Gastroesophageal sphincter (tissue), 4 donors: ENCODE measurements around the gene PIK3R5. TPM values are rescaled to one million over a fixed set of nuclear protein-coding genes. Genes with fewer than 3 reads are reported as not detected.
"Not testable (repeated sequence)": the region's sequence is repeated elsewhere in the genome, so short reads cannot be mapped to it uniquely, and the experiment has no call there.

Experiments used
- ATAC-seq: fragments of 150-250 bp; one replicate; pipeline ENCODE4 v1.9.1; 2016; ENCODE audit warnings: mild to moderate bottlenecking, moderate library complexity
- H3K27ac ChIP-seq, 4 donors: fragments of 200-600 bp; sonication (generic) in 3 of 4; 1 replicate in 3 of 4; 2 replicates in 1 of 4; pipeline ENCODE4 v1.5.1; 2016 to 2019
- H3K27me3 ChIP-seq: fragments of 200-600 bp; sonication (generic); one replicate; pipeline ENCODE4 v1.5.1; 2019
- H3K36me3 ChIP-seq, 2 donors: fragments of 200-600 bp; sonication (generic); one replicate each; pipeline ENCODE4 v1.5.1; 2019; ENCODE audit warnings: control low read depth in 1 of 2
- H3K4me1 ChIP-seq, 3 donors: fragments of 200-600 bp; sonication (generic); 1 replicate in 2 of 3; 2 replicates in 1 of 3; pipeline ENCODE4 v1.5.1; 2016 to 2019; ENCODE audit warnings: control low read depth in 2 of 3
- H3K4me3 ChIP-seq, 2 donors: fragments of 200-600 bp; sonication (generic); one replicate each; pipeline ENCODE4 v1.5.1; 2019; ENCODE audit warnings: mild to moderate bottlenecking in 1 of 2, moderate library complexity in 1 of 2
- H3K9me3 ChIP-seq, 3 donors: fragments of 200-600 bp; sonication (generic); one replicate each; pipeline ENCODE4 v1.5.1; 2017 to 2019; ENCODE audit warnings: control low read depth in 2 of 3
- CTCF ChIP-seq, 4 experiments: fragments of 200-600 bp in 2 of 4; fragments of 450-650 bp in 2 of 4; sonication (generic) in 1 of 4; IDR thresholded peaks; one replicate each; pipeline ENCODE4 v1.5.1; 2017 to 2019; ENCODE audit warnings: antibody characterized with exemption in 4 of 4, mild to moderate bottlenecking in 2 of 4, moderate library complexity in 2 of 4
- EP300 ChIP-seq: sonication (generic); formaldehyde crosslinking; IDR thresholded peaks from one replicate; pipeline ENCODE4 v1.6.1; 2017; ENCODE audit warnings: antibody characterized with exemption, mild to moderate bottlenecking
- POLR2A ChIP-seq, 2 donors: fragments of 450-650 bp; IDR thresholded peaks; one replicate each; pipeline ENCODE4 v1.6.1; 2017; ENCODE audit warnings: antibody characterized with exemption in 2 of 2, mild to moderate bottlenecking in 2 of 2, moderate library complexity in 1 of 2
- POLR2AphosphoS5 ChIP-seq: sonication (generic); formaldehyde crosslinking; IDR thresholded peaks from one replicate; pipeline ENCODE4 v1.6.1; 2017; ENCODE audit warnings: antibody characterized with exemption
- WGBS, 2 donors: methylation state at CpG; one replicate each; pipeline ENCODE4 v1.1.5; 2018; ENCODE audit warnings: low coverage in 1 of 2; 5-methylcytosine and 5-hydroxymethylcytosine counted together
- total RNA-seq, 4 donors: library from RNA; depleted of rRNA; stranded (reverse); fragments of >200 nt; gene quantifications; one replicate each; pipeline ENCODE4 v1.1.0, GENCODE V29; 2016

PIK3R5 gene
- total RNA-seq, 4 donors from 2014 or later: 8.9 to 13.1 (median 11.9) TPM

GRCh38 chr17:8995711-8996110, 30.2 kb upstream of the PIK3R5 start:
- TF ChIP-seq EP300 (no peak), POLR2A (IDR thresholded peaks at IDR 0.05) (no peak), CTCF (IDR thresholded peaks at IDR 0.05) (no peak), POLR2AphosphoS5 (no peak)
- no peak for ATAC-seq
- Histone ChIP-seq H3K4me3 (no peak overlapping the region), H3K27me3 (no peaks in the 10 kb centered on the region), H3K36me3 (no peaks in the 10 kb centered on the region), H3K27ac (no peak overlapping the region), H3K4me1 (peaks cover 0 to 7% (median 0%) of the 10 kb centered on the region in 3 donors), H3K9me3 (no peaks in the 10 kb centered on the region)
- WGBS, 2 donors: 82 to 83% methylated on average over 1 to 7 of the region's 7 CpGs

DNA sequence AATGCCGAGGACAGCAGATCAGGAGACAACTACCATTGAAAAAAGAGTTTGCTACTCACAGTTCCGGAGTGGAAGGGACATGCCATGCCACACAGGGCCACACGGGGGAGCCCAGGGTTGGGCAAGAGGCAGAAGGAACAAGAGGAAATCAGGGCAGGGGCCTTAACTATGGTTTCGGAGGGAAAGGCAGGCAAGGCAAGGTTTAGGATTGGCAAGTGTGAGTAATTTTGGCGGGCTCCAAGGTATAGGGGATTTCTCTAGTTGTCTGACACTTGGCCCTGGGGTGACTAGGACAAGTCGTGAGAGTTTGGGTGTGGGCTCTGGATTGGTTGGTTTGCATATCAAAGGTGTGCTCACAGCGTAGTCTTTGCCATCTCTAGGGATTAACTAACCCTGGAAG, 28.8 kb upstream of the PIK3R5 start:
- TF ChIP-seq CTCF (IDR thresholded peaks at IDR 0.05) (peak; percentile 42 to 81 (median 52)), POLR2A (IDR thresholded peaks at IDR 0.05) (no peak)
- 74 to 90% methylated on average over 2 to 6 of the region's 7 CpGs for WGBS, 2 donors
- Histone ChIP-seq H3K4me1 (peaks cover 0 to 7% (median 0%) of the 10 kb centered on the region in 3 donors), H3K27me3 (no peaks in the 10 kb centered on the region), H3K9me3 (no peaks in the 10 kb centered on the region), H3K36me3 (no peaks in the 10 kb centered on the region), H3K27ac (no peak overlapping the region), H3K4me3 (no peak overlapping the region)
- ATAC-seq: no peak

DNA sequence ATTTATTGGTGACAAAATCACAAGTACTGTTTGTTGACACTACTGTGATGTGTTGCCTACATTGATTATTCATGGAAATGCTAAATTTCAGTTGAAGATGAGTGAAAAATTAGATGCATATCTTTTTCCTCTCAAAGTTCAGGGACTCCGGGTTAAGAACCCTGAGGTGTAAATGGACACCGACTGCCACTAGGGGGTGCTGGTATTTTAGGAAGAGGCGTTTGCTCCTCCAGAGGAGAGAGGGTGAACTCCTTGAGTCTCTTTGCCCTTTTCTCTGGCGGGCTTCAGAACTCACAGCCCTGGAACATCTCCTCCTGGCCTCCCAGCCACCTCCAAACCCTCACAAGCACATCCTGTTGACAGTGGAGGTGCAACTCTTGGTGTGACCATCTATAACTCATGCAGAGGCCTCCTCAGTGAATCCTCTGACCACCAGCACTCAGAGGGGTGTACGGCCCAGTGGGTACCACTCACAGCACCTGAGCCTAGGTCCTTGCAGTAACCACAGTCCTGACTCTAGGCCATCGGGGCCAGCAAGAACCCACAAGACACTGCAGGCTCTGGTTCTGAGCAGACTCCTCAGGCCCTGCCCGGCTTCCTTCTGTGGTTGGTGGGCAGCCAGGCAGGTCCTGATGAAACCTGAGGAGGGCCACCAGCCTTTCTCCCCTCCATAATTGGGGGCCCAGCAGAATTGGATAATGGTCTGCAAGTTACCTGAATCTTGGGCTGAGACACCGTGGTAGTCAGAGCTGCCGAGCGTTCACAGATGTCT, 26.2 kb upstream of the PIK3R5 start:
- Histone ChIP-seq H3K9me3 (no peaks in the 10 kb centered on the region), H3K36me3 (no peaks in the 10 kb centered on the region), H3K4me3 (no peak overlapping the region), H3K4me1 (peaks cover 0 to 7% (median 0%) of the 10 kb centered on the region in 3 donors), H3K27ac (no peak overlapping the region), H3K27me3 (no peaks in the 10 kb centered on the region)
- WGBS, 2 donors: 20 to 56% methylated on average over 4 to 8 of the region's 10 CpGs
- ATAC-seq: peak; percentile 80
- TF ChIP-seq EP300: no peak
- peak; percentile 76 to 92 (median 88) for TF ChIP-seq CTCF (IDR thresholded peaks at IDR 0.05)

DNA sequence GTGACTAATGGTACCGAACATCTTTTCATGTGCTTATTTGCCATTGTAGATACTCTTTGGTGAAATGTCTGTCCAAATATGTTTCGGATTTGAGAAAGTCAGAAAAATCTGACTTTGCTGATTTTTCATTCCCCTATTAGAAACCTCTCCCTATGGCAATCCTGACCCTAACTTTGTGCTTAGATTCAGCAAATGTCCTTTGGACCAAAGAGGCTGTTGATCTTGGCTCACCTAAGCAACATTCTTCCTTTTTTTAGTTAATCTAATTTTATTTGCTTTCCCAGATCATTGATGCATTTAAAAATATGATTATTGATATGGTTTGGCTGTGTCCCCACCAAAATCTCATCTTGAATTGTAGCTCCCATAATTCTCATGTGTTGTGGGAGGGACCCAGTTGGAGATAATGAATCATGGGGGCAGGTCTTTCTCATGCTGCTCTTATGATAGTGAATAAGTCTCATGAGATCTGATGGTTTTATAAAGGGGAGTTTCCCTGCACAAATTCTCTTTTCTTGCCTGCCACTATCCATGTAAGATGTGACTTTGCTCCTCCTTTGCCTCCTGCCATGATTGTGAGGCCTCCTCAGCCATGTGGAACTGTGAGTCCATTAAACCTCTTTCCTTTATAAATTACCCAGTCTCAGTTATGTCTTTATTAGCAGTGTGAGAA, 22.9 kb upstream of the PIK3R5 start:
- H3K27ac ChIP-seq, ATAC-seq, H3K4me3 ChIP-seq, H3K4me1 ChIP-seq, H3K36me3 ChIP-seq, H3K9me3 ChIP-seq, H3K27me3 ChIP-seq: not testable (repeated sequence)
- 50% methylated on average over 2 of the region's 2 CpGs; no CpG with 5 or more reads in 1 of the 2 donors for WGBS, 2 donors

DNA sequence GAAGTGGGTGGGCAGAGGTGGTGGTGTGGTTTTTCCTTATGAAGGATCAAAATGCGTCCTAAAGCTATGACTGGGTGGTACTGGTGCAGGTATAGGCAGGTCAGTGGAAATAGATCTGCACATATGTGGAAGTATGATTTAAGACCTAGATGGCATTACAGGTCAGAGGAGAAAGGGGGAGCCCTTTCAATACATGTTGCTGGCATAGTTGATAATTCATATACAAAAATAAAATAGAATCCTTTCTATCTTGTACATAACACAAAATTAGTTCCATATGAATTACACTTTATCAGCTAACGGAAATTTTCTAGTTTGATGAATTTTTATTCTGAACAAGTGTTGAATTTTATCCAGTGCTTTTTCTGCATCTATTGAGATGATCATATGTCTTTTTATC, 20.8 kb upstream of the PIK3R5 start:
- no peak for ATAC-seq

More for the DNA sequence above, 20.8 kb upstream of the PIK3R5 start:
- Histone ChIP-seq H3K4me1 (no peaks in the 10 kb centered on the region), H3K4me3 (no peak overlapping the region), H3K36me3 (no peaks in the 10 kb centered on the region), H3K27ac (no peak overlapping the region), H3K9me3 (peaks cover 0 to 7% (median 0%) of the 10 kb centered on the region in 3 donors), H3K27me3 (no peaks in the 10 kb centered on the region)
- TF ChIP-seq CTCF (IDR thresholded peaks at IDR 0.05) (peak in 1 of 4 experiments; percentile 12), POLR2AphosphoS5 (no peak)
- 66 to 81% methylated on average over 2 of the region's 2 CpGs for WGBS, 2 donors
